ENCODE measurements around the gene ITGB3.

DNA sequence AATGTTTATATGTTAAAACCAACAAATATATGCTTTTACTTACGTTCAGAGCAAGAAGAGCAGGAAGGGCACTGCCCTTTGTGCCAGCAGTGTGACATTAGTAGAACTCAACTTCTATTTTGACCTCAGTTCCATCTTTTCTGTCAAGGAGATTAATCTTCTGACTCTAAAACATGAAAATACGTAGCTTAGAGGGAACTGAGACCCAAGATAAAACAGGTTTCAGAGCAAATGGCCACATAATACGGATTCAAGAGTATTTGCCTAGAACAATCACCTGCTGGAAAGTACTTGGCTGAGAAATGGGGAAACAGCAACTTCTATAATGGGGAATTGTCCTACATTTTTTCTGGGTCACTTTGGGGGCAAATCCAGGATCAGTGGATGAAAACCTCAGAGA is 22.3 kb upstream of the ITGB3 start:
- no peak for TF ChIP-seq YY1 (IDR thresholded peaks at IDR 0.05; ENCODE audit: insufficient read depth, insufficient read length)
- TF ChIP-seq SUZ12 (IDR thresholded peaks at IDR 0.05; ENCODE audit: extremely low read depth, insufficient read depth, insufficient read length) = no peak
- TF ChIP-seq ZNF274 (IDR thresholded peaks at IDR 0.05; ENCODE audit: low read depth, low read length) = no peak

Measured in NT2/D1 (cell line).